Measurements from ENCODE around the gene ROR1. TPM values are rescaled to one million over a fixed set of nuclear protein-coding genes. Genes with fewer than 3 reads are reported as not detected.

Gene ROR1
- total and polyA plus RNA-seq, 9 of the 15 experiments (the other 6 are each of a cell fraction or from before 2014, with no cell fraction given) = 0.02 TPM; not detected in 8

GRCh38 chr1:63773496-63773814 lies 362 bp upstream of the ROR1 start:
- Histone ChIP-seq H3K9ac (ENCODE audit: insufficient read depth in 1 of 2, low read depth in 2 of 2, low read length in 2 of 2) (no peak overlapping the region), H3K27ac (ENCODE audit: extremely low read depth, low read depth, low read length) (no peak overlapping the region), H3K36me3 (ENCODE audit: control insufficient read depth, insufficient read depth, low read length) (no peaks in the 10 kb centered on the region), H3K27me3 (ENCODE audit: control insufficient read depth in 2 of 2, insufficient read depth in 2 of 2, low read length in 2 of 2) (peaks cover 5 to 13% of the 10 kb centered on the region in 2 experiments; a peak in 3 of 5 replicates), H3K9me1 (ENCODE audit: control insufficient read depth, insufficient read depth, low read length) (no peaks in the 10 kb centered on the region), H3K4me1 (replicated peaks in 1 of 2; ENCODE audit: control insufficient read depth in 2 of 2, insufficient read depth in 2 of 2, low read length in 2 of 2) (peaks cover 0 to 6% of the 10 kb centered on the region in 2 experiments; a peak in 2 of 5 replicates), H3K9me3 (replicated peaks; ENCODE audit: control insufficient read depth, insufficient read depth, low read depth, low read length) (no peaks in the 10 kb centered on the region), H3K4me3 (no peak overlapping the region), H2AFZ (ENCODE audit: low read depth, low read length) (no peak overlapping the region), H3K79me2 (ENCODE audit: control insufficient read depth, insufficient read depth, low read length) (no peaks in the 10 kb centered on the region), H3K4me2 (ENCODE audit: insufficient read depth, low read length) (no peak overlapping the region), H4K20me1 (replicated peaks; ENCODE audit: control insufficient read depth, insufficient read depth, low read length) (no peaks in the 10 kb centered on the region)
- TF ChIP-seq GTF2E2 (tag; IDR thresholded peaks at IDR 0.05) = no peak
- ATAC-seq (no peak), DNase-seq (ENCODE audit: extremely low read depth in 1 of 4, low spot score in 3 of 4) (no peak), FAIRE-seq (no peak)
- ChIA-PET CTCF (ENCODE audit: low intra/inter-chr PET ratio) (no interaction called here), POLR2A (no interaction called here)
- intact Hi-C loops (cut with micrococcal nuclease) = no loop called here
- 0% methylated on average over 5 of the region's 9 CpGs for WGBS (ENCODE audit: insufficient coverage, low coverage, missing lambda C conversion rate)
- in situ Hi-C loops (cut with MboI) = no loop called here
- BruUV-seq (replicated peaks) = no TSS peak

- no peaks in the 10 kb centered on the region for H3K36me3 ChIP-seq (ENCODE audit: control insufficient read depth, insufficient read depth, low read length)
- H3K4me1 ChIP-seq (replicated peaks in 1 of 2; ENCODE audit: control insufficient read depth in 2 of 2, insufficient read depth in 2 of 2, low read length in 2 of 2) = peaks cover 0 to 6% of the 10 kb centered on the region in 2 experiments; a peak in 2 of 5 replicates
- ChIA-PET CTCF (ENCODE audit: low intra/inter-chr PET ratio) (no interaction called here), POLR2A (no interaction called here)
- DNase-seq (ENCODE audit: extremely low read depth in 1 of 4, low spot score in 3 of 4) = no peak
- H4K20me1 ChIP-seq (replicated peaks; ENCODE audit: control insufficient read depth, insufficient read depth, low read length) = no peaks in the 10 kb centered on the region
- no peak overlapping the region for H3K9ac ChIP-seq (ENCODE audit: insufficient read depth in 1 of 2, low read depth in 2 of 2, low read length in 2 of 2)
- no peak overlapping the region for H3K4me2 ChIP-seq (ENCODE audit: insufficient read depth, low read length)
- FAIRE-seq = no peak
- no peaks in the 10 kb centered on the region for H3K79me2 ChIP-seq (ENCODE audit: control insufficient read depth, insufficient read depth, low read length)
- H3K9me3 ChIP-seq (replicated peaks; ENCODE audit: control insufficient read depth, insufficient read depth, low read depth, low read length) = no peaks in the 10 kb centered on the region
- no peak overlapping the region for H2AFZ ChIP-seq (ENCODE audit: low read depth, low read length)
- TF ChIP-seq PPARD (CRISPR knock-in tag; IDR thresholded peaks at IDR 0.05) (no peak), TEAD1 (CRISPR knock-in tag; IDR thresholded peaks at IDR 0.05) (no peak), ZZZ3 (IDR thresholded peaks at IDR 0.05) (no peak), E2F3 (CRISPR knock-in tag; IDR thresholded peaks at IDR 0.05) (no peak), ZNF764 (CRISPR knock-in tag; IDR thresholded peaks at IDR 0.05; ENCODE audit: low read depth) (no peak), ZNF311 (CRISPR knock-in tag; IDR thresholded peaks at IDR 0.05) (no peak), ZNF740 (CRISPR knock-in tag; IDR thresholded peaks at IDR 0.05) (no peak), ZNF740 (tag; IDR thresholded peaks at IDR 0.05) (no peak), CHD4 (IDR thresholded peaks at IDR 0.05; ENCODE audit: insufficient read depth, insufficient replicate concordance, low read depth, low read length, poor library complexity, severe bottlenecking) (no peak), NBN (IDR thresholded peaks at IDR 0.05; ENCODE audit: low read depth) (no peak), CBFA2T2 (conservative IDR thresholded peaks at IDR 0.05) (no peak)
- TF ChIP-seq, protein P1, sequence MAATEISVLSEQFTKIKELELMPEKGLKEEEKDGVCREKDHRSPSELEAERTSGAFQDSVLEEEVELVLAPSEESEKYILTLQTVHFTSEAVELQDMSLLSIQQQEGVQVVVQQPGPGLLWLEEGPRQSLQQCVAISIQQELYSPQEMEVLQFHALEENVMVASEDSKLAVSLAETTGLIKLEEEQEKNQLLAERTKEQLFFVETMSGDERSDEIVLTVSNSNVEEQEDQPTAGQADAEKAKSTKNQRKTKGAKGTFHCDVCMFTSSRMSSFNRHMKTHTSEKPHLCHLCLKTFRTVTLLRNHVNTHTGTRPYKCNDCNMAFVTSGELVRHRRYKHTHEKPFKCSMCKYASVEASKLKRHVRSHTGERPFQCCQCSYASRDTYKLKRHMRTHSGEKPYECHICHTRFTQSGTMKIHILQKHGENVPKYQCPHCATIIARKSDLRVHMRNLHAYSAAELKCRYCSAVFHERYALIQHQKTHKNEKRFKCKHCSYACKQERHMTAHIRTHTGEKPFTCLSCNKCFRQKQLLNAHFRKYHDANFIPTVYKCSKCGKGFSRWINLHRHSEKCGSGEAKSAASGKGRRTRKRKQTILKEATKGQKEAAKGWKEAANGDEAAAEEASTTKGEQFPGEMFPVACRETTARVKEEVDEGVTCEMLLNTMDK (IDR thresholded peaks at IDR 0.05; ENCODE audit: borderline replicate concordance, insufficient read depth, low read depth, low read length, poor library complexity, severe bottlenecking) = no peak
- H3K4me3 ChIP-seq = no peak overlapping the region
- H3K27me3 ChIP-seq (ENCODE audit: control insufficient read depth in 2 of 2, insufficient read depth in 2 of 2, low read length in 2 of 2) = peaks cover 5 to 13% of the 10 kb centered on the region in 2 experiments; a peak in 3 of 5 replicates
- no peaks in the 10 kb centered on the region for H3K9me1 ChIP-seq (ENCODE audit: control insufficient read depth, insufficient read depth, low read length)
- in situ Hi-C loops (cut with MboI) = no loop called here
- no peak for ATAC-seq
- BruUV-seq (replicated peaks) = no TSS peak
- 23% methylated on average over 34 of the region's 72 CpGs for WGBS (ENCODE audit: insufficient coverage, low coverage, missing lambda C conversion rate)
- H3K27ac ChIP-seq (ENCODE audit: extremely low read depth, low read depth, low read length) = no peak overlapping the region
- intact Hi-C loops (cut with micrococcal nuclease) = no loop called here
These were observed 1.0 kb downstream of the ROR1 start for GRCh38 chr1:63774617-63775417.
